HUES64 (cell line): Measurements from ENCODE around the gene C1orf87.
"Not testable (repeated sequence)": the region's sequence is repeated elsewhere in the genome, so short reads cannot be mapped to it uniquely, and the experiment has no call there.

Source experiments
- H3K27ac ChIP-seq: 2 replicates; pipeline ENCODE4 v1.7.0; 2013; ENCODE audit warnings: low read depth, low read length, inconsistent platforms
- H3K27me3 ChIP-seq: 2 replicates; pipeline ENCODE4 v1.6.1; 2013; ENCODE audit warnings: mild to moderate bottlenecking, low read length; ENCODE audit not compliant: insufficient read depth
- H3K36me3 ChIP-seq: 2 replicates; pipeline ENCODE4 v1.6.1; 2013; ENCODE audit warnings: mild to moderate bottlenecking, low read length; ENCODE audit not compliant: insufficient read depth
- H3K4me1 ChIP-seq: 2 replicates; pipeline ENCODE4 v1.6.1; 2013; ENCODE audit warnings: mild to moderate bottlenecking, low read length, moderate library complexity; ENCODE audit not compliant: insufficient read depth
- H3K4me3 ChIP-seq: 2 replicates; pipeline ENCODE4 v1.5.1; 2013; ENCODE audit warnings: mild to moderate bottlenecking, low read length, moderate library complexity
- H3K9ac ChIP-seq: 2 replicates; pipeline ENCODE4 v1.6.1; 2013; ENCODE audit warnings: mild to moderate bottlenecking, low read depth, low read length
- H3K9me3 ChIP-seq: 2 replicates; pipeline ENCODE4 v1.6.1; 2013; ENCODE audit warnings: low read depth, low read length; ENCODE audit not compliant: insufficient read depth
- WGBS: fragments of 150-250, 120-280 bp; methylation state at CpG from one replicate; pipeline ENCODE4 v1.1.7; 2013; ENCODE audit warnings: missing lambda C conversion rate; 5-methylcytosine and 5-hydroxymethylcytosine counted together

C1orf87 gene

GRCh38 chr1:59973719-59974118, 99.9 kb downstream of the C1orf87 start:
- 100% methylated on average over 1 of the region's 1 CpG for WGBS
- H3K27ac ChIP-seq = no peak overlapping the region

GRCh38 chr1:59972216-59972927, 101.2 kb downstream of the C1orf87 start:
- H3K4me1 ChIP-seq = no peaks in the 10 kb centered on the region
- no peak overlapping the region for H3K9ac ChIP-seq
- H3K9me3 ChIP-seq = no peaks in the 10 kb centered on the region
- no peak overlapping the region for H3K4me3 ChIP-seq
- no peaks in the 10 kb centered on the region for H3K36me3 ChIP-seq
- 95% methylated on average over 20 of the region's 20 CpGs for WGBS
- H3K27me3 ChIP-seq = peaks cover 13% of the 10 kb centered on the region
- H3K27ac ChIP-seq = no peak overlapping the region

More at GRCh38 chr1:59973719-59974118, 99.9 kb downstream of the C1orf87 start:
- H3K4me3 ChIP-seq = no peak overlapping the region
- H3K9me3 ChIP-seq = no peaks in the 10 kb centered on the region
- H3K36me3 ChIP-seq = no peaks in the 10 kb centered on the region
- no peak overlapping the region for H3K9ac ChIP-seq
- H3K4me1 ChIP-seq = no peaks in the 10 kb centered on the region
- peaks cover 13% of the 10 kb centered on the region for H3K27me3 ChIP-seq

GRCh38 chr1:59971464-59971911, 102.1 kb downstream of the C1orf87 start:
- Histone ChIP-seq H3K27me3 (peaks cover 13% of the 10 kb centered on the region), H3K36me3 (no peaks in the 10 kb centered on the region), H3K4me3 (peak overlapping the region; percentile 32), H3K4me1 (no peaks in the 10 kb centered on the region), H3K9ac (no peak overlapping the region), H3K9me3 (no peaks in the 10 kb centered on the region), H3K27ac (no peak overlapping the region)
- WGBS = 15% methylated on average over 19 of the region's 19 CpGs

GRCh38 chr1:59969542-59970175, 103.9 kb downstream of the C1orf87 start:
- H3K36me3 ChIP-seq, H3K4me1 ChIP-seq, H3K27me3 ChIP-seq, H3K9ac ChIP-seq, H3K27ac ChIP-seq, H3K4me3 ChIP-seq, H3K9me3 ChIP-seq: not testable (repeated sequence)
- WGBS = 97% methylated on average over 42 of the region's 42 CpGs

- H3K9me3 ChIP-seq, H3K27ac ChIP-seq, H3K4me3 ChIP-seq, H3K36me3 ChIP-seq, H3K4me1 ChIP-seq, H3K9ac ChIP-seq, H3K27me3 ChIP-seq: not testable (repeated sequence)
- 97% methylated on average over 17 of the region's 17 CpGs for WGBS
Measured at GRCh38 chr1:59968746-59969145, 104.8 kb downstream of the C1orf87 start.

GRCh38 chr1:59967780-59968179, 105.8 kb downstream of the C1orf87 start:
- H3K27ac ChIP-seq = no peak overlapping the region

GRCh38 chr1:59967141-59967697, 106.4 kb downstream of the C1orf87 start:
- Histone ChIP-seq H3K9me3 (no peaks in the 10 kb centered on the region), H3K27ac (no peak overlapping the region), H3K9ac (no peak overlapping the region), H3K36me3 (no peaks in the 10 kb centered on the region), H3K4me3 (no peak overlapping the region), H3K27me3 (no peaks in the 10 kb centered on the region), H3K4me1 (no peaks in the 10 kb centered on the region)
- 75% methylated on average over 6 of the region's 6 CpGs for WGBS

More at GRCh38 chr1:59967780-59968179, 105.8 kb downstream of the C1orf87 start:
- WGBS = 91% methylated on average over 3 of the region's 3 CpGs
- no peaks in the 10 kb centered on the region for H3K36me3 ChIP-seq
- H3K9ac ChIP-seq = no peak overlapping the region
- H3K4me3 ChIP-seq = no peak overlapping the region
- no peaks in the 10 kb centered on the region for H3K4me1 ChIP-seq
- H3K27me3 ChIP-seq = no peaks in the 10 kb centered on the region
- no peaks in the 10 kb centered on the region for H3K9me3 ChIP-seq

GRCh38 chr1:59952065-59952464, 121.5 kb downstream of the C1orf87 start:
- Histone ChIP-seq H3K9ac (no peak overlapping the region), H3K27ac (no peak overlapping the region)
- WGBS = 89% methylated on average over 2 of the region's 2 CpGs

GRCh38 chr1:59949648-59950047, 123.9 kb downstream of the C1orf87 start:
- no peak overlapping the region for H3K27ac ChIP-seq
- H3K36me3 ChIP-seq = no peaks in the 10 kb centered on the region
- H3K4me3 ChIP-seq = no peak overlapping the region
- H3K27me3 ChIP-seq = no peaks in the 10 kb centered on the region
- H3K9ac ChIP-seq = no peak overlapping the region
- H3K9me3 ChIP-seq = no peaks in the 10 kb centered on the region
- H3K4me1 ChIP-seq = no peaks in the 10 kb centered on the region

More at GRCh38 chr1:59952065-59952464, 121.5 kb downstream of the C1orf87 start:
- Histone ChIP-seq H3K36me3 (no peaks in the 10 kb centered on the region), H3K4me3 (no peak overlapping the region), H3K4me1 (no peaks in the 10 kb centered on the region), H3K9me3 (no peaks in the 10 kb centered on the region), H3K27me3 (no peaks in the 10 kb centered on the region)

- Histone ChIP-seq H3K4me3 (no peak overlapping the region), H3K27ac (no peak overlapping the region), H3K27me3 (no peaks in the 10 kb centered on the region), H3K9me3 (no peaks in the 10 kb centered on the region), H3K36me3 (no peaks in the 10 kb centered on the region), H3K9ac (no peak overlapping the region), H3K4me1 (no peaks in the 10 kb centered on the region)
- 100% methylated on average over 1 of the region's 1 CpG for WGBS
Measured at GRCh38 chr1:59948990-59949389, 124.6 kb downstream of the C1orf87 start.

GRCh38 chr1:59947047-59947938, 126.3 kb downstream of the C1orf87 start:
- Histone ChIP-seq H3K4me3 (no peak overlapping the region), H3K9me3 (no peaks in the 10 kb centered on the region), H3K27me3 (no peaks in the 10 kb centered on the region), H3K4me1 (no peaks in the 10 kb centered on the region), H3K36me3 (no peaks in the 10 kb centered on the region), H3K9ac (no peak overlapping the region), H3K27ac (no peak overlapping the region)
- WGBS = 10% methylated on average over 5 of the region's 6 CpGs
